Activated T-cell treated with anti-CD3 and anti-CD28 coated beads, Interleukin-2, amount 50 U/mL, for 4 hours (primary cell): ENCODE results near the gene SCGB2A2. TPM values are rescaled to one million over a fixed set of nuclear protein-coding genes. Genes with fewer than 3 reads are reported as not detected.

Experiments used
- ATAC-seq, 2 donors: fragments of 200-7000 bp; cut with Tn5 transposase; one replicate each; pipeline ENCODE4 v1.10.0; 2021
- DNase-seq: peaks from one replicate; pipeline ENCODE4 v3.0.0-alpha.2; 2020
- H3K27me3 Mint-ChIP-seq: one replicate; pipeline ENCODE4 v1.8.0; 2021; ENCODE audit warnings: low read depth, mixed read lengths
- H3K36me3 Mint-ChIP-seq: one replicate; pipeline ENCODE4 v1.8.0; 2022; ENCODE audit warnings: mixed read lengths; ENCODE audit not compliant: insufficient read depth
- H3K4me1 Mint-ChIP-seq: one replicate; pipeline ENCODE4 v1.8.0; 2021; ENCODE audit warnings: low read depth, mixed read lengths
- H3K4me3 Mint-ChIP-seq: one replicate; pipeline ENCODE4 v1.8.0; 2021; ENCODE audit warnings: mild to moderate bottlenecking, moderate library complexity, mixed read lengths
- H3K9me3 Mint-ChIP-seq: one replicate; pipeline ENCODE4 v1.8.0; 2021; ENCODE audit warnings: mixed read lengths
- total RNA-seq, 3 donors: library from RNA; stranded (reverse); gene quantifications; one replicate each; pipeline ENCODE4 v1.2.1, GENCODE V29; 2021

SCGB2A2 gene
- total RNA-seq = not detected

GRCh38 chr11:62269654-62270278, at the start of gene SCGB2A2:
SCGB2A2 (plus strand) TSS chr11:62270158; CDS start chr11:62270217, 59 bp downstream.
- DNase-seq (no peak), ATAC-seq (no peak)
- Mint-ChIP-seq H3K36me3 (no peaks in the 10 kb centered on the region), H3K4me3 (no peak within 1 kb of the TSS), H3K27me3 (peaks cover 15% of the 10 kb centered on the region), H3K9me3 (no peaks in the 10 kb centered on the region), H3K4me1 (no peaks in the 10 kb centered on the region)

- Mint-ChIP-seq H3K4me1 (no peaks in the 10 kb centered on the region), H3K36me3 (no peaks in the 10 kb centered on the region), H3K27me3 (peaks cover 16% of the 10 kb centered on the region), H3K4me3 (no peak overlapping the region), H3K9me3 (peaks cover 37% of the 10 kb centered on the region)
- no peak for DNase-seq
- ATAC-seq = no peak
Observed at GRCh38 chr11:62221498-62221897, 48.5 kb upstream of the SCGB2A2 start.

- no peaks in the 10 kb centered on the region for H3K4me1 Mint-ChIP-seq
- ATAC-seq (no peak), DNase-seq (no peak)
- H3K27me3 Mint-ChIP-seq = peaks cover 7% of the 10 kb centered on the region
- no peak overlapping the region for H3K4me3 Mint-ChIP-seq
- peaks cover 37% of the 10 kb centered on the region for H3K9me3 Mint-ChIP-seq
- no peaks in the 10 kb centered on the region for H3K36me3 Mint-ChIP-seq
Observed at GRCh38 chr11:62223095-62223494, 46.9 kb upstream of the SCGB2A2 start.

GRCh38 chr11:62233730-62234129, 36.2 kb upstream of the SCGB2A2 start:
- ATAC-seq = no peak
- H3K9me3 Mint-ChIP-seq = no peaks in the 10 kb centered on the region
- H3K36me3 Mint-ChIP-seq = no peaks in the 10 kb centered on the region
- H3K4me1 Mint-ChIP-seq = no peaks in the 10 kb centered on the region
- no peak overlapping the region for H3K4me3 Mint-ChIP-seq
- peaks cover 40% of the 10 kb centered on the region for H3K27me3 Mint-ChIP-seq
- no peak for DNase-seq

- peaks cover 38% of the 10 kb centered on the region for H3K27me3 Mint-ChIP-seq
Observed at GRCh38 chr11:62236187-62236586, 33.8 kb upstream of the SCGB2A2 start.

GRCh38 chr11:62237499-62237898, 32.5 kb upstream of the SCGB2A2 start:
- Mint-ChIP-seq H3K4me1 (no peaks in the 10 kb centered on the region), H3K4me3 (no peak overlapping the region), H3K9me3 (no peaks in the 10 kb centered on the region), H3K36me3 (no peaks in the 10 kb centered on the region), H3K27me3 (peaks cover 45% of the 10 kb centered on the region)
- ATAC-seq = no peak
- no peak for DNase-seq

More at GRCh38 chr11:62236187-62236586, 33.8 kb upstream of the SCGB2A2 start:
- no peak for DNase-seq
- H3K4me3 Mint-ChIP-seq = no peak overlapping the region
- H3K4me1 Mint-ChIP-seq = no peaks in the 10 kb centered on the region
- no peaks in the 10 kb centered on the region for H3K9me3 Mint-ChIP-seq
- H3K36me3 Mint-ChIP-seq = no peaks in the 10 kb centered on the region
- no peak for ATAC-seq

- H3K36me3 Mint-ChIP-seq = no peaks in the 10 kb centered on the region
- no peak overlapping the region for H3K4me3 Mint-ChIP-seq
- no peaks in the 10 kb centered on the region for H3K4me1 Mint-ChIP-seq
- DNase-seq (no peak), ATAC-seq (no peak)
- H3K9me3 Mint-ChIP-seq = no peaks in the 10 kb centered on the region
- H3K27me3 Mint-ChIP-seq = peaks cover 43% of the 10 kb centered on the region
Observed at GRCh38 chr11:62238151-62238550, 31.8 kb upstream of the SCGB2A2 start.

GRCh38 chr11:62241095-62241494, 28.9 kb upstream of the SCGB2A2 start:
- H3K9me3 Mint-ChIP-seq = no peaks in the 10 kb centered on the region
- H3K4me1 Mint-ChIP-seq = no peaks in the 10 kb centered on the region
- DNase-seq (no peak), ATAC-seq (no peak)
- no peaks in the 10 kb centered on the region for H3K36me3 Mint-ChIP-seq
- peaks cover 30% of the 10 kb centered on the region for H3K27me3 Mint-ChIP-seq
- no peak overlapping the region for H3K4me3 Mint-ChIP-seq

- no peaks in the 10 kb centered on the region for H3K36me3 Mint-ChIP-seq
- H3K4me3 Mint-ChIP-seq = no peak within 1 kb of the TSS
- H3K27me3 Mint-ChIP-seq = peaks cover 37% of the 10 kb centered on the region
Observed at GRCh38 chr11:62242021-62242420, 27.9 kb upstream of the SCGB2A2 start, which contains the start of gene SCGB1D2. SCGB1D2 (plus strand) TSS chr11:62242239; CDS start chr11:62242308, 69 bp downstream.

GRCh38 chr11:62245271-62245753, 24.6 kb upstream of the SCGB2A2 start:
- Mint-ChIP-seq H3K36me3 (peaks cover 4% of the 10 kb centered on the region), H3K9me3 (peaks cover 11% of the 10 kb centered on the region), H3K27me3 (peaks cover 33% of the 10 kb centered on the region), H3K4me1 (no peaks in the 10 kb centered on the region), H3K4me3 (no peak overlapping the region)
- DNase-seq = no peak
- ATAC-seq = no peak

More at GRCh38 chr11:62242021-62242420, 27.9 kb upstream of the SCGB2A2 start, which contains the start of gene SCGB1D2:
- Mint-ChIP-seq H3K9me3 (no peaks in the 10 kb centered on the region), H3K4me1 (no peaks in the 10 kb centered on the region)
- ATAC-seq = no peak
- DNase-seq = no peak

GRCh38 chr11:62251698-62252097, 18.3 kb upstream of the SCGB2A2 start:
- H3K9me3 Mint-ChIP-seq = peaks cover 37% of the 10 kb centered on the region
- no peak overlapping the region for H3K4me3 Mint-ChIP-seq
- H3K27me3 Mint-ChIP-seq = peaks cover 22% of the 10 kb centered on the region
- ATAC-seq = no peak
- H3K4me1 Mint-ChIP-seq = no peaks in the 10 kb centered on the region
- DNase-seq = no peak
- H3K36me3 Mint-ChIP-seq = peaks cover 4% of the 10 kb centered on the region

GRCh38 chr11:62253999-62254542, 15.9 kb upstream of the SCGB2A2 start:
- H3K9me3 Mint-ChIP-seq = peaks cover 37% of the 10 kb centered on the region
- H3K4me1 Mint-ChIP-seq = no peaks in the 10 kb centered on the region
- ATAC-seq (no peak), DNase-seq (no peak)
- no peak overlapping the region for H3K4me3 Mint-ChIP-seq
- H3K27me3 Mint-ChIP-seq = peaks cover 27% of the 10 kb centered on the region
- peaks cover 4% of the 10 kb centered on the region for H3K36me3 Mint-ChIP-seq

GRCh38 chr11:62256281-62256680, 13.7 kb upstream of the SCGB2A2 start:
- Mint-ChIP-seq H3K27me3 (peaks cover 22% of the 10 kb centered on the region), H3K36me3 (no peaks in the 10 kb centered on the region), H3K4me3 (no peak overlapping the region), H3K9me3 (peaks cover 18% of the 10 kb centered on the region), H3K4me1 (no peaks in the 10 kb centered on the region)
- DNase-seq (no peak), ATAC-seq (no peak)

GRCh38 chr11:62260261-62260953, 9.6 kb upstream of the SCGB2A2 start:
- peaks cover 29% of the 10 kb centered on the region for H3K27me3 Mint-ChIP-seq
- no peak overlapping the region for H3K4me3 Mint-ChIP-seq
- H3K36me3 Mint-ChIP-seq = no peaks in the 10 kb centered on the region
- no peak for ATAC-seq
- peaks cover 7% of the 10 kb centered on the region for H3K9me3 Mint-ChIP-seq
- no peaks in the 10 kb centered on the region for H3K4me1 Mint-ChIP-seq
- DNase-seq = no peak

GRCh38 chr11:62264004-62264403, 6.0 kb upstream of the SCGB2A2 start:
- no peak for ATAC-seq
- Mint-ChIP-seq H3K36me3 (no peaks in the 10 kb centered on the region), H3K4me1 (no peaks in the 10 kb centered on the region), H3K4me3 (no peak overlapping the region), H3K9me3 (no peaks in the 10 kb centered on the region), H3K27me3 (peaks cover 17% of the 10 kb centered on the region)
- no peak for DNase-seq
